ENCODE measurements around the gene SGTA. TPM values are rescaled to one million over a fixed set of nuclear protein-coding genes. Genes with fewer than 3 reads are reported as not detected.

Gene SGTA
- total and polyA plus RNA-seq, 9 of the 15 experiments (the other 6 are each of a cell fraction or from before 2014, with no cell fraction given), result 1.4 to 110 (median 49.9) TPM

GRCh38 chr19:2822846-2823245 is 39.8 kb upstream of the SGTA start:
- no TSS peak for BruUV-seq (replicated peaks)
- FAIRE-seq (no peak), DNase-seq (ENCODE audit: extremely low read depth in 1 of 4, low spot score in 3 of 4) (peak in 1 of 4 experiments; percentile 2), ATAC-seq (no peak)
- intact Hi-C loops (cut with micrococcal nuclease), result no loop called here
- no peaks in the 10 kb centered on the region for H4K20me1 ChIP-seq (replicated peaks; ENCODE audit: control insufficient read depth, insufficient read depth, low read length)
- H3K9me1 ChIP-seq (ENCODE audit: control insufficient read depth, insufficient read depth, low read length), result no peaks in the 10 kb centered on the region
- no peak overlapping the region for H3K4me2 ChIP-seq (ENCODE audit: insufficient read depth, low read length)
- peaks cover 0 to 15% of the 10 kb centered on the region in 2 experiments; a peak in 3 of 5 replicates for H3K4me1 ChIP-seq (replicated peaks in 1 of 2; ENCODE audit: control insufficient read depth in 2 of 2, insufficient read depth in 2 of 2, low read length in 2 of 2)
- peaks cover 7% of the 10 kb centered on the region for H3K79me2 ChIP-seq (ENCODE audit: control insufficient read depth, insufficient read depth, low read length)
- no peak overlapping the region for H2AFZ ChIP-seq (ENCODE audit: low read depth, low read length)
- H3K36me3 ChIP-seq (ENCODE audit: control insufficient read depth, insufficient read depth, low read length), result no peaks in the 10 kb centered on the region
- 60% methylated on average over 3 of the region's 5 CpGs for WGBS (ENCODE audit: insufficient coverage, low coverage, missing lambda C conversion rate)
- H3K27ac ChIP-seq (ENCODE audit: extremely low read depth, low read depth, low read length), result no peak overlapping the region
- ChIA-PET CTCF (ENCODE audit: low intra/inter-chr PET ratio) (no interaction called here), POLR2A (interaction anchor here (0.7 to 1.5 kb wide), 4 partner anchors 12 to 214 kb away, joined by 3 to 4 read pairs (median 3); partner anchors contain the start of gene ZNF555)
- H3K4me3 ChIP-seq, result no peak overlapping the region
- no peak overlapping the region for H3K9ac ChIP-seq (ENCODE audit: insufficient read depth in 1 of 2, low read depth in 2 of 2, low read length in 2 of 2)
- TF ChIP-seq ZNF785 (CRISPR knock-in tag; IDR thresholded peaks at IDR 0.05) (no peak), NFATC3 (IDR thresholded peaks at IDR 0.05) (no peak), STAT5A (IDR thresholded peaks at IDR 0.05; ENCODE audit: borderline replicate concordance, low read length) (no peak), ARID1B (IDR thresholded peaks at IDR 0.05) (no peak), PHB (CRISPR knock-in tag; IDR thresholded peaks at IDR 0.05) (no peak), KDM4B (IDR thresholded peaks at IDR 0.05; ENCODE audit: borderline replicate concordance in 2 of 2, low read depth in 1 of 2) (no peak), ETV5 (CRISPR knock-in tag; IDR thresholded peaks at IDR 0.05; ENCODE audit: low read depth) (no peak), CHD4 (IDR thresholded peaks at IDR 0.05; ENCODE audit: insufficient read depth, insufficient replicate concordance, low read depth, low read length, poor library complexity, severe bottlenecking) (no peak), JUND (IDR thresholded peaks at IDR 0.05; ENCODE audit: borderline replicate concordance, low read depth, low read length) (no peak), JUND (tag; IDR thresholded peaks at IDR 0.05; ENCODE audit: borderline replicate concordance, low read depth, low read length) (no peak), CHD2 (IDR thresholded peaks at IDR 0.05; ENCODE audit: low read depth, low read length) (no peak), ZNF217 (CRISPR knock-in tag; IDR thresholded peaks at IDR 0.05) (no peak)
- TF ChIP-seq, protein P1, sequence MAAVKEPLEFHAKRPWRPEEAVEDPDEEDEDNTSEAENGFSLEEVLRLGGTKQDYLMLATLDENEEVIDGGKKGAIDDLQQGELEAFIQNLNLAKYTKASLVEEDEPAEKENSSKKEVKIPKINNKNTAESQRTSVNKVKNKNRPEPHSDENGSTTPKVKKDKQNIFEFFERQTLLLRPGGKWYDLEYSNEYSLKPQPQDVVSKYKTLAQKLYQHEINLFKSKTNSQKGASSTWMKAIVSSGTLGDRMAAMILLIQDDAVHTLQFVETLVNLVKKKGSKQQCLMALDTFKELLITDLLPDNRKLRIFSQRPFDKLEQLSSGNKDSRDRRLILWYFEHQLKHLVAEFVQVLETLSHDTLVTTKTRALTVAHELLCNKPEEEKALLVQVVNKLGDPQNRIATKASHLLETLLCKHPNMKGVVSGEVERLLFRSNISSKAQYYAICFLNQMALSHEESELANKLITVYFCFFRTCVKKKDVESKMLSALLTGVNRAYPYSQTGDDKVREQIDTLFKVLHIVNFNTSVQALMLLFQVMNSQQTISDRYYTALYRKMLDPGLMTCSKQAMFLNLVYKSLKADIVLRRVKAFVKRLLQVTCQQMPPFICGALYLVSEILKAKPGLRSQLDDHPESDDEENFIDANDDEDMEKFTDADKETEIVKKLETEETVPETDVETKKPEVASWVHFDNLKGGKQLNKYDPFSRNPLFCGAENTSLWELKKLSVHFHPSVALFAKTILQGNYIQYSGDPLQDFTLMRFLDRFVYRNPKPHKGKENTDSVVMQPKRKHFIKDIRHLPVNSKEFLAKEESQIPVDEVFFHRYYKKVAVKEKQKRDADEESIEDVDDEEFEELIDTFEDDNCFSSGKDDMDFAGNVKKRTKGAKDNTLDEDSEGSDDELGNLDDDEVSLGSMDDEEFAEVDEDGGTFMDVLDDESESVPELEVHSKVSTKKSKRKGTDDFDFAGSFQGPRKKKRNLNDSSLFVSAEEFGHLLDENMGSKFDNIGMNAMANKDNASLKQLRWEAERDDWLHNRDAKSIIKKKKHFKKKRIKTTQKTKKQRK (IDR thresholded peaks at IDR 0.05; ENCODE audit: borderline replicate concordance, low read depth, low read length), result no peak
- TF ChIP-seq, protein P2, sequence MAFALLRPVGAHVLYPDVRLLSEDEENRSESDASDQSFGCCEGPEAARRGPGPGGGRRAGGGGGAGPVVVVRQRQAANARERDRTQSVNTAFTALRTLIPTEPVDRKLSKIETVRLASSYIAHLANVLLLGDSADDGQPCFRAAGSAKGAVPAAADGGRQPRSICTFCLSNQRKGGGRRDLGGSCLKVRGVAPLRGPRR (CRISPR knock-in tag; IDR thresholded peaks at IDR 0.05), result no peak
- TF ChIP-seq, protein P3, sequence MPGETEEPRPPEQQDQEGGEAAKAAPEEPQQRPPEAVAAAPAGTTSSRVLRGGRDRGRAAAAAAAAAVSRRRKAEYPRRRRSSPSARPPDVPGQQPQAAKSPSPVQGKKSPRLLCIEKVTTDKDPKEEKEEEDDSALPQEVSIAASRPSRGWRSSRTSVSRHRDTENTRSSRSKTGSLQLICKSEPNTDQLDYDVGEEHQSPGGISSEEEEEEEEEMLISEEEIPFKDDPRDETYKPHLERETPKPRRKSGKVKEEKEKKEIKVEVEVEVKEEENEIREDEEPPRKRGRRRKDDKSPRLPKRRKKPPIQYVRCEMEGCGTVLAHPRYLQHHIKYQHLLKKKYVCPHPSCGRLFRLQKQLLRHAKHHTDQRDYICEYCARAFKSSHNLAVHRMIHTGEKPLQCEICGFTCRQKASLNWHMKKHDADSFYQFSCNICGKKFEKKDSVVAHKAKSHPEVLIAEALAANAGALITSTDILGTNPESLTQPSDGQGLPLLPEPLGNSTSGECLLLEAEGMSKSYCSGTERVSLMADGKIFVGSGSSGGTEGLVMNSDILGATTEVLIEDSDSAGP (CRISPR knock-in tag; IDR thresholded peaks at IDR 0.05), result no peak
- H3K27me3 ChIP-seq (ENCODE audit: control insufficient read depth in 2 of 2, insufficient read depth in 2 of 2, low read length in 2 of 2), result no peaks in the 10 kb centered on the region
- 0 out of 2 replicates have a peak, but pooled peaks cover 1% of the 10 kb centered on the region for H3K9me3 ChIP-seq (replicated peaks; ENCODE audit: control insufficient read depth, insufficient read depth, low read depth, low read length)
- in situ Hi-C loops (cut with MboI), result no loop called here

Data from K562 (cell line).